GM12878 (cell line): ENCODE data around the gene DNAI4. TPM values are rescaled to one million over a fixed set of nuclear protein-coding genes. Genes with fewer than 3 reads are reported as not detected.

ENCODE experiments used
- ATAC-seq: fragments of 200-7000 bp; cut with Tn5 transposase; 3 replicates; pipeline ENCODE4 v1.9.1; 2020; ENCODE audit warnings: mild to moderate bottlenecking, moderate library complexity
- BruUV-seq: library from RNA; stranded (reverse); fragments of 400-500 nt; replicated peaks from 2 replicates; lab custom pipeline; 2021; lab: Mats Ljungman, UMichigan
- CTCF ChIA-PET: fragments of 300-600 bp; sonication (Branson Sonifier 250); formaldehyde crosslinking; extraction: SDS; loops from one replicate; lab custom pipeline; 2021; ENCODE audit warnings: inconsistent platforms; lab: Yijun Ruan, JAX
- POLR2A ChIA-PET: fragments of 350-600 bp; formaldehyde crosslinking; extraction: SDS; loops from one replicate; lab custom pipeline; 2021; ENCODE audit warnings: inconsistent platforms; lab: Charles Lee
- RAD21 ChIA-PET: fragments of 300-600 bp; sonication (Branson Sonifier 250); formaldehyde crosslinking; loops from one replicate; lab custom pipeline; 2023; ENCODE audit warnings: antibody characterized with exemption; ENCODE audit not compliant: unreplicated experiment; lab: Charles Lee
- SMC1A ChIA-PET: fragments of 300-600 bp; sonication (Branson Sonifier 250); formaldehyde crosslinking; loops from one replicate; lab custom pipeline; 2023; ENCODE audit not compliant: unreplicated experiment, uncharacterized antibody; lab: Charles Lee
- DNase-seq: peaks from one replicate; pipeline ENCODE4 v3.0.0-alpha.2; 2011; ENCODE audit warnings: low read depth, low spot score
- FAIRE-seq: peaks from 3 replicates; lab custom pipeline; 2011; peaks lifted over from hg19 to GRCh38; lab: Jason Lieb, UNC
- H2AFZ ChIP-seq: 2 replicates; pipeline ENCODE4 v1.6.0; 2011; ENCODE audit warnings: low read depth, low read length, control low read depth; ENCODE audit not compliant: control insufficient read depth
- H3K27ac ChIP-seq: 2 replicates; pipeline ENCODE4 v1.5.1; 2011; ENCODE audit warnings: control low read depth; ENCODE audit not compliant: control insufficient read depth, insufficient read depth
- H3K27me3 ChIP-seq, 2 experiments: replicated peaks in 1 of 2; 2 replicates each; pipeline versions ENCODE4 v1.6.0 to v1.6.1; 2011; ENCODE audit warnings: low read length in 1 of 2; ENCODE audit not compliant: control insufficient read depth in 2 of 2, insufficient read depth in 2 of 2
- H3K36me3 ChIP-seq, 2 experiments: 2 replicates each; pipeline ENCODE4 v1.5.1; 2011; ENCODE audit warnings: low read length in 1 of 2; ENCODE audit not compliant: control insufficient read depth in 2 of 2, insufficient read depth in 2 of 2
- H3K4me1 ChIP-seq: 2 replicates; pipeline ENCODE4 v1.6.1; 2011; ENCODE audit warnings: mild to moderate bottlenecking, low read length, moderate library complexity, mixed read lengths; ENCODE audit not compliant: control insufficient read depth, insufficient read depth
- H3K4me2 ChIP-seq: 2 replicates; pipeline ENCODE4 v1.6.0; 2011; ENCODE audit warnings: control low read depth; ENCODE audit not compliant: control insufficient read depth, insufficient read depth
- H3K4me3 ChIP-seq: fragments of 200-600 bp; sonication (generic); 2 replicates; pipeline ENCODE4 v1.5.1; 2016
- H3K79me2 ChIP-seq: 2 replicates; pipeline ENCODE4 v1.6.0; 2011; ENCODE audit warnings: low read length; ENCODE audit not compliant: control insufficient read depth, insufficient read depth
- H3K9ac ChIP-seq: 2 replicates; pipeline ENCODE4 v1.8.0; 2011; ENCODE audit warnings: low read length, control low read depth, mixed read lengths; ENCODE audit not compliant: control insufficient read depth, insufficient read depth
- H3K9me3 ChIP-seq: replicated peaks from 3 replicates; pipeline ENCODE4 v1.5.1; 2011; ENCODE audit warnings: mild to moderate bottlenecking, low read length; ENCODE audit not compliant: control insufficient read depth, insufficient read depth
- H4K20me1 ChIP-seq: 2 replicates; pipeline ENCODE4 v1.6.0; 2011; ENCODE audit not compliant: control insufficient read depth, insufficient read depth
- ATF7 ChIP-seq: fragments of 450-650 bp; IDR thresholded peaks from 2 replicates; pipeline ENCODE4 v1.6.1; 2016; ENCODE audit warnings: low read depth, mild to moderate bottlenecking
- BRCA1 ChIP-seq: IDR thresholded peaks from 2 replicates; pipeline ENCODE4 v1.6.1; 2011; ENCODE audit warnings: low read depth, low read length, improper control_type of control experiment
- CREM ChIP-seq: IDR thresholded peaks from 2 replicates; pipeline ENCODE4 v1.6.1; 2014; ENCODE audit warnings: antibody characterized with exemption, low read depth
- IRF4 ChIP-seq: IDR thresholded peaks from 2 replicates; pipeline ENCODE4 v1.6.1; 2011; ENCODE audit warnings: low read depth, low read length
- JUNB ChIP-seq: IDR thresholded peaks from 2 replicates; pipeline ENCODE4 v1.6.1; 2016; ENCODE audit warnings: antibody characterized with exemption, mild to moderate bottlenecking
- JUND ChIP-seq: IDR thresholded peaks from 2 replicates; pipeline ENCODE4 v1.6.1; 2012; ENCODE audit warnings: low read depth, mild to moderate bottlenecking, low read length, improper control_type of control experiment, moderate library complexity
- NFIC ChIP-seq: IDR thresholded peaks from 2 replicates; pipeline ENCODE4 v1.6.1; 2012; ENCODE audit warnings: low read depth, mild to moderate bottlenecking, inconsistent platforms, low read length, moderate library complexity
- TBL1XR1 ChIP-seq: IDR thresholded peaks from 2 replicates; pipeline ENCODE4 v1.6.1; 2012; ENCODE audit warnings: low read depth, low read length, improper control_type of control experiment
- WRNIP1 ChIP-seq: IDR thresholded peaks from 2 replicates; pipeline ENCODE4 v1.6.1; 2011; ENCODE audit warnings: low read depth, low read length, improper control_type of control experiment, borderline replicate concordance
- WGBS: methylation state at CpG from one replicate; pipeline ENCODE4 v1.1.6; 2016; ENCODE audit warnings: low lambda C conversion rate; ENCODE audit not compliant: insufficient replicate concordance, insufficient coverage; ENCODE audit errors: missing lambda C conversion rate; 5-methylcytosine and 5-hydroxymethylcytosine counted together
- in situ Hi-C: fragments of 300-500 bp; cut with MboI; formaldehyde crosslinking; loops from 9 replicates; pipeline ENCODE4 v1.14.3; 2018; ENCODE audit warnings: mixed read lengths
- intact Hi-C: fragments of 100-400 bp; cut with micrococcal nuclease; formaldehyde crosslinking; loops from one replicate; pipeline ENCODE4 v1.14.2; 2022; ENCODE audit not compliant: unreplicated experiment
- polyA plus RNA-seq, 11 experiments: library from polyadenylated mRNA; depleted of rRNA in 4 of 11; unstranded in 6 of 11; stranded (reverse) in 5 of 11; fragments of >200 nt; fragmentation: Nextera tagmentation in 4 of 11; fragmentation: Illumina TruSeq in 1 of 11; extraction: Ambion mirVana in 4 of 11; extraction: Trizol in 1 of 11; gene quantifications; 1 replicate in 1 of 11; 2 replicates in 10 of 11; pipeline versions ENCODE4 v1.2.1 to v1.2.3, GENCODE V29; 2011 to 2016; ENCODE audit warnings: inconsistent platforms in 2 of 11, missing spikeins in 2 of 11, low read depth in 1 of 11
- total RNA-seq, 4 experiments: library from RNA; depleted of rRNA in 3 of 4; stranded (reverse); fragments of >200 nt in 3 of 4; fragmentation: Illumina TruSeq in 1 of 4; extraction: Trizol in 1 of 4; gene quantifications; 2 replicates each; pipeline versions ENCODE4 v1.2.1 to v1.2.3, GENCODE V29; 2013 to 2021
- TF ChIP-seq, protein P1 (sequence below): IDR thresholded peaks from 2 replicates; pipeline ENCODE4 v1.6.1; 2012; ENCODE audit warnings: low read depth, low read length, improper control_type of control experiment

Gene DNAI4
- total and polyA plus RNA-seq, 10 of the 15 experiments (the other 5 are each of a cell fraction or from before 2014, with no cell fraction given) = 0.13 to 2.3 (median 0.27) TPM; not detected in 1

DNA sequence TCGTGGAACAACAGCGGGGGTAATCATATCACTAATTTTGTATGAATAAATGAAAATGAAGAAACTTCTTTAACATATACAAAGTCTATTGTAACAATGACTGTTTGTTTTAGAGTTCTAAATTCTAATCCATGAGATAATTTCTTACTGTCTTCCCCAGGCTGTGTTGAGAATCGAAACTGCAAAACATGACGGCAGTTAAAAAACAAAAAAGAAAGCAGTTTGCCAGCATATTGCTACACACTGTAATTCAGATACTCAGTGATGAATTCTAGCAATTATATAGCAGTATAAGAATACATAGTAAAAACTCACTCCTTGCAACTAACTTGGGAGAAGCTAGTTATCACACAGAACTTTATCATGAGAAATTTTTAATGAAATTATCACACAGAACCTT, 145.7 kb downstream of the DNAI4 start:
- TF ChIP-seq WRNIP1 (no peak), NFIC (no peak), ATF7 (no peak), CREM (no peak), JUND (no peak), TBL1XR1 (no peak), JUNB (no peak), BRCA1 (no peak), IRF4 (no peak)
- TF ChIP-seq, protein P1, sequence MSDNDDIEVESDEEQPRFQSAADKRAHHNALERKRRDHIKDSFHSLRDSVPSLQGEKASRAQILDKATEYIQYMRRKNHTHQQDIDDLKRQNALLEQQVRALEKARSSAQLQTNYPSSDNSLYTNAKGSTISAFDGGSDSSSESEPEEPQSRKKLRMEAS = no peak
- H3K4me2 ChIP-seq = no peak overlapping the region
- H3K27ac ChIP-seq = no peak overlapping the region
- no peaks in the 10 kb centered on the region for H3K36me3 ChIP-seq
- SMC1A ChIA-PET = no interaction called here
- no peak overlapping the region for H3K4me3 ChIP-seq
- H2AFZ ChIP-seq = no peak overlapping the region
- intact Hi-C loops = no loop called here
- DNase-seq (no peak), ATAC-seq (peak; percentile 44; the same call in 1 of the 3 replicates), FAIRE-seq (no peak)
- H3K79me2 ChIP-seq = no peaks in the 10 kb centered on the region
- RAD21 ChIA-PET = no interaction called here
- POLR2A ChIA-PET = interaction anchor here (1.5 kb wide), 1 partner anchor 9 kb away, joined by 5 read pairs; no protein-coding TSS in a partner anchor
- H3K9ac ChIP-seq = no peak overlapping the region
- no peaks in the 10 kb centered on the region for H4K20me1 ChIP-seq
- BruUV-seq = no TSS peak
- CTCF ChIA-PET = interaction anchor here (1.8 kb wide), 1 partner anchor 16 kb away, joined by 5 read pairs; no protein-coding TSS in a partner anchor
- no peaks in the 10 kb centered on the region for H3K9me3 ChIP-seq
- no peaks in the 10 kb centered on the region for H3K27me3 ChIP-seq
- 80% methylated on average over 4 of the region's 4 CpGs for WGBS
- in situ Hi-C loops = no loop called here
- H3K4me1 ChIP-seq = no peaks in the 10 kb centered on the region
